SH-SY5Y (cell line): ENCODE data around the gene SPATA4.

Source experiments
- GATA2 ChIP-seq: IDR thresholded peaks from 2 replicates; pipeline ENCODE4 v1.6.1; 2011; ENCODE audit warnings: mild to moderate bottlenecking, low read depth, low read length
- GATA3 ChIP-seq: IDR thresholded peaks from 2 replicates; pipeline ENCODE4 v1.6.1; 2011; ENCODE audit warnings: low read depth, mild to moderate bottlenecking, low read length, moderate library complexity

SPATA4 gene

DNA sequence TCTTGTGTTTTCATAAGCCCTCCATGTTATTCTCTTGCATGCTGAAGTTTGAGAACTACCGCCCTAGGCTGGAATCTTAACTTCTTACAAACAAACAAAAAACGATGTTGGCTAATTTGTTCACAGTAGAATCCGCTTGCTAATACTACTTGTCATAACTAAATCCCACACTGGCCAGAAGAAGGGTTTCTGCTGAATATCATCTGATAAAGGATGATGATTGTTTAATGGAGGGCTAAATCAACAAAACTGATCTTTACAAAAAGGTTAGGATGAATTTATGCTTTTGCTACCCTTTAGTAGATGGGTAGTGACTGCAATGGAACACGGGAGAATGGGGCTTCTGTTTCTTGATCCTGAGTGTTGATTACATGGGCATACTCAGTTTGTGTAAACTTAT lies 42.3 kb downstream of the SPATA4 start:
- TF ChIP-seq GATA3 (peak; percentile 74; the same call in 1 of the 2 replicates), GATA2 (peak; percentile 77)

DNA sequence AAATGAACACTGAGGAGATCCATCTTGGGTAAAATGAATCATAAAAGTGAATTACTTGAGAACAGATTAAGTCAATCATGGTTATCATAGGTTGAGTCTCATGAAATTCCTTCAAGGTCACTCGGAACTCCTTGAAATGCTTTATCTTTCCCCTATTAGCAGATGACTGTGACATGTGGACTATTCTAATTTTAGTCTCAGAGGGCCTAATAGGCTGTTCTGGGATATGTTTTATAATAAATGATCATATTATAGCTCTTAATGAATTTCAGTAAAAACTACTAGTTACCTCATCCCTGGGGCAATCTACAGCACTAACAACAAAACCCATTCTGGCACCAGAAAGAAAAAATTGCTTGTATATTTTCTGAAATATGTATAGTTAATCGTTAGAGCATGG lies 44.7 kb downstream of the SPATA4 start:
- no peak for TF ChIP-seq GATA2

DNA sequence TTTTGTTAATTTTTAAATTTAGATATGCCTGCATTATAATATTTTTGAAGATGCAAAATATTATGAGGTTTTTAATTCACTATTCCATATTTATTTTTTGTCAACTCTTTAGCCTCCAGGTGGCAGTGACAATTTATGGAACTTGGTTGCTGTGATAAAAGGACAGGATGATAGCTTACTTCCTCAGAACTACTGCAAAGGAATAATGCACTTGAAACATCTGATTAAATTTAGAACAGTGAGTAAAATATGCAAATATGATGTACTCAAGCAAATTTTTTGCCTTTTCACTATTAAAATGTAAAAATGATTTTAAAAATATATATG lies 45.1 kb downstream of the SPATA4 start:
- TF ChIP-seq GATA2 (no peak), GATA3 (no peak)

- TF ChIP-seq GATA3 = no peak
- no peak for TF ChIP-seq GATA2
Measured at GRCh38 chr4:176149680-176150355, 45.6 kb downstream of the SPATA4 start.

DNA sequence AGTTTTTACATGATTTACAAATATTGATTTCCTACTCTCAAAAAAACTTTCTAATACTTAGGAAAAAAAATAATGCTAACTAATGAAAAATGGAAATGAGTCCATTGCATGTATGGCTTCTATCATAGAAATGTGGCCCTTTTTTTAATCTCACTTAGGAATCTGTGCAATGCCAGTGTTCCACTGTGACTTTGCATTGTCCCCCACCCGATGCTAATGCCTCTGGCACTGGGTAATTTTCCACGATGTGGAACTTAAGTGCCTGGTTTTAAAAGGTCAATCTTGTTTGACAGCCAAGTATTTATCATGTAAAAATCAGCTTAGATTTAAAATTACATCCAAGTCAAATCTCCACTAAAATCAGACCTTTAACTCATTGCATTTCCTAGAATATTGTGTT lies 53.1 kb downstream of the SPATA4 start:
- TF ChIP-seq GATA3 (peak; percentile 63), GATA2 (peak; percentile 77)

DNA sequence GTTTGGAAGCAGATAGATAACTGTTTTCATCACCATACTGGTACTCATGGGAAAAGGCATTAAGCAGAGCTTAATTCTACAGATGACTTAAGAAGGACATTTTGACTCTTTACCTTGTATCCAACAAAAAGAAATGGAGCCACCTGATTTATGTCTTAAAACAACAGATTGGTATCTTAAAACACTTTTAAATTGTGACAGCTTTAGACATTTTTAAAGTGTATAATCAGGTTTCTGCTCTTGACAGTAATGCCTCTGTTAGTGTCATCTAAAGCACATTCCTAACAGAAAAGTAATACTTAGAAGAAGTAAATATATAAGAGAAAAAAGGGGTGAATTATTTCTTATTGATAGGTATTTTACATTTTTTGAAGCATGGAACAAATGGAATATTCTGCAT lies 55.9 kb downstream of the SPATA4 start:
- TF ChIP-seq GATA2 (no peak), GATA3 (no peak)

DNA sequence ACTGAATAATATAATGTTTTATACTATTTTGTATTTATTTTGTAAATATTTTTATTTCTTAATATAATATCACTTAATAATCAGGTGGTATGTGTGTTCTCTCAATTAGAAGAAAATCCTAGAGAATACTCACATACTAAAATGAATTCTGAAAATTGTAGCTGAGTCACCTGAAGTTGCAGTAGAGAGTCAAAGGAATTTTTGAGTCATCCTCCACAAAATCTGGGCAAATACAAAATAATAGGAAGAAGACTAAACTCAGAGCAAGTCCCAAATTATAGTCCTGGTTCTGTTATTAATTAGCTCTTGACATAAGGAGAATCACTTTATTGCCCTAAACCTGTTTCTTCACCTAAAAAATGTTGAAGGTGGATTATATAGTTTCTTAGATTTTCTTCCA lies 57.8 kb downstream of the SPATA4 start:
- TF ChIP-seq GATA3 (no peak), GATA2 (no peak)

DNA sequence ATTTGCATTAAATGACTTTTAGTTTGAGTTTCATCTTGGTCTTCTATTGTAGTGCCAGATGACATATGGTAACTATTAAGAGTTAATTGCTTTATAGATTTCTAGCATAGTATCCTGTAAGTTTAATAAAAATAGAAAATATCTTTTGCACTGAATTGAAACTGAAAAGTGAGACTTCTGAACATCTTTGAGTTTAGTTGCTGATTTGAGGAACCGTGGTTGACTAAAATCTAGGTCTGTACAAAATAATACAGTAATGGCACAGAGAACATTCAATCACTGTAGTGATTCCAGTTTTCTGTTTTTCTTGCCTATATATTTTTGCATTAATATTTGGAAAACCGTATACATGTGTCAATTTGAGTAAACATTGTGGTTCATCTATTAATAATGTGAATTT lies 60.7 kb downstream of the SPATA4 start:
- TF ChIP-seq GATA3 (no peak), GATA2 (no peak)
